ENCODE results near the gene KLHL29.
A peak's percentile ranks its signal among the peaks of the same experiment; 100 is the strongest.
"Not testable (repeated sequence)": the region's sequence is repeated elsewhere in the genome, so short reads cannot be mapped to it uniquely, and the experiment has no call there.

KLHL29 gene

DNA sequence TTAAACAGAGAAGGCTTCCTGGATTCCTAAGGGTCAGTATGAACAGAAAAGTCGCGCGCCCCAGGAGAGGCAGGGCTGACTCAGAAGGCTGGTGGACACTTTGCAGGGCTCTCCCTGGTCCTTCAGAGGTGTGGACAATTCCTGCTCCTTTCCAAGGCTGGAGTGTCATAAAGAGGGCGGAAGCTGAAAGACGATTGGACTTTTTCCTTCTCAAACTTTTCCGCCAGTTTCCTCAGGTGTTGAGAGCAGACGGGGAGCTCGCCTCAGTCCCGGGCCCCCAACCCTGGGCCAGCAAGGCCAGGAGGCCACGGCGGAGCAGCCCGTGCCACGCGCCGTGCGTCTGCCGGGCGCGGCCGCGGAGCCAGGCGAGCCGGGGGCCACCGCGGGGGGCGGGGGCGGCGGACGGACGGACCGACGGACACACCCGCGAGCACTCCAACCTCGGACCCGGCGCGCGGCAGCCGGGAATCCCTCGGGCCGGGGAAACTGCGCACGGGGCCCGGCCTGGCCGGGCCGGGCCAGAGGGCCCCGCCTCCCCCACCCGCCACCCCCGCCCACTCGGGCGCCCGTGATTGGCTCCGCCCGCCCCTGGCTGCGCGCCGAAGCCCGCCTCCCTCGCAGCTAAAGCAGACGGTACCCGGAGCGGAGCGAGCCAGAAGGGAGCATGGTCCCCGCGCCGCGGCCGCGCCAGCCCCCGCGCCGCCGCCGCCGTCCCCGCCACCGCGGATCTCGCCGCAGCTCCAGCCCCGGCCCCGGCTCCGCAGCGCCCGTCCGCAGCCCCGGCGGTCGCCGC is at the start of gene KLHL29:
Gene KLHL29 (plus strand): TSS at position 629 of the 793 bp plus-strand sequence. CDS start 177,018 bp downstream, outside the sequence.
- H3K27me3 Mint-ChIP-seq (ENCODE audit: low read depth) = peaks cover 79% of the 10 kb centered on the region
- no peaks in the 10 kb centered on the region for H3K9me3 Mint-ChIP-seq
- H3K36me3 Mint-ChIP-seq (ENCODE audit: low read depth) = peaks cover 1% of the 10 kb centered on the region
- H3K4me3 Mint-ChIP-seq = peak within 1 kb of the TSS; percentile 77
- peaks cover 21% of the 10 kb centered on the region for H3K4me1 Mint-ChIP-seq (ENCODE audit: low read depth)
- no peak within 1 kb of the TSS for H3K27ac Mint-ChIP-seq

GRCh38 chr2:23335550-23335949 is 49.4 kb upstream of the KLHL29 start:
- Mint-ChIP-seq H3K4me3 (no peak overlapping the region), H3K27ac (no peak overlapping the region), H3K36me3 (ENCODE audit: low read depth) (no peaks in the 10 kb centered on the region), H3K9me3 (no peaks in the 10 kb centered on the region), H3K27me3 (ENCODE audit: low read depth) (no peaks in the 10 kb centered on the region), H3K4me1 (ENCODE audit: low read depth) (no peaks in the 10 kb centered on the region)

DNA sequence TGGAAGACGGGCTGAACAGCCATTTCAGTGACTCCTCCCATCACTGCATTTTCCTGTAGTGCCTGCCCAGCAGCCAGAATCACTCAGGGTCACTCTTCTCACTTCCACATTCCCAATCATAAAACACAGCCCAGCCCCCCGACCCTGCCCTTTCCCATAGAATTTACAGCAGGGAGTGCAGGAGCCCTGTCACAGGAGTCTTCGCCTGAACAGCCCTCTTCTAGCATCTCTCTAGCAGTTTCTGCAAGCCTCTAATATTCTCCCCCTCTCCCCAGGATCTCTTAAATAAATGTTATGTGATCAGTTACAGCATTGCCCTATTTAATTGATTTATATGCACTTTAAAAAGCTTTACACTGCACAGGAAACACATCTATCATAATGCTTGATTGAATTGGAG is 42.9 kb upstream of the KLHL29 start:
- Mint-ChIP-seq H3K27ac (no peak overlapping the region), H3K4me3 (no peak overlapping the region), H3K9me3 (no peaks in the 10 kb centered on the region), H3K4me1 (ENCODE audit: low read depth) (no peaks in the 10 kb centered on the region), H3K36me3 (ENCODE audit: low read depth) (no peaks in the 10 kb centered on the region), H3K27me3 (ENCODE audit: low read depth) (peaks cover 14% of the 10 kb centered on the region)

DNA sequence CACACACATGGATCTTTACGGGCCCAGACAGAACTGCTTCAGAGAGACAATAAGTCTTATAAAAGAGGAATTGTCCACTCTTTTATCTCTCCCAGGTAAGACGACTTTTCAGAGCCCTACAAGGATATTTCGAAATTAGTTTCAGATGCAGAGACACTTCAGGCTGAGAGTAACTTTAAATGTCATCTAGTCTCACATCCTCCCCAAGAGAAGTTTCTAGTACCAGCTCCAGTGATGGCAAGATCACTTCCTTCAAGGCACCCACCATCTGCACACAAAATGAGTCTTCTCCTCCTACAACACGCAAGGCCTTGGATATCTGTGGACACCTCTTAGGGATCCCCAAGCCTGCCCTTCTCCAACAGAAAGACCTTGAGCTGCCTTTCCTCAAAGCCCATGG is 39.0 kb upstream of the KLHL29 start:
- H3K4me1 Mint-ChIP-seq (ENCODE audit: low read depth) = no peaks in the 10 kb centered on the region
- H3K4me3 Mint-ChIP-seq = no peak overlapping the region
- H3K9me3 Mint-ChIP-seq = no peaks in the 10 kb centered on the region
- H3K27me3 Mint-ChIP-seq (ENCODE audit: low read depth) = peaks cover 14% of the 10 kb centered on the region
- H3K36me3 Mint-ChIP-seq (ENCODE audit: low read depth) = no peaks in the 10 kb centered on the region
- no peak overlapping the region for H3K27ac Mint-ChIP-seq

- no peak overlapping the region for H3K27ac Mint-ChIP-seq
- no peak overlapping the region for H3K4me3 Mint-ChIP-seq
- no peaks in the 10 kb centered on the region for H3K4me1 Mint-ChIP-seq (ENCODE audit: low read depth)
- H3K27me3 Mint-ChIP-seq (ENCODE audit: low read depth) = peaks cover 13% of the 10 kb centered on the region
- H3K36me3 Mint-ChIP-seq (ENCODE audit: low read depth) = no peaks in the 10 kb centered on the region
- H3K9me3 Mint-ChIP-seq = no peaks in the 10 kb centered on the region
These were observed 38.2 kb upstream of the KLHL29 start for GRCh38 chr2:23346781-23347180.

DNA sequence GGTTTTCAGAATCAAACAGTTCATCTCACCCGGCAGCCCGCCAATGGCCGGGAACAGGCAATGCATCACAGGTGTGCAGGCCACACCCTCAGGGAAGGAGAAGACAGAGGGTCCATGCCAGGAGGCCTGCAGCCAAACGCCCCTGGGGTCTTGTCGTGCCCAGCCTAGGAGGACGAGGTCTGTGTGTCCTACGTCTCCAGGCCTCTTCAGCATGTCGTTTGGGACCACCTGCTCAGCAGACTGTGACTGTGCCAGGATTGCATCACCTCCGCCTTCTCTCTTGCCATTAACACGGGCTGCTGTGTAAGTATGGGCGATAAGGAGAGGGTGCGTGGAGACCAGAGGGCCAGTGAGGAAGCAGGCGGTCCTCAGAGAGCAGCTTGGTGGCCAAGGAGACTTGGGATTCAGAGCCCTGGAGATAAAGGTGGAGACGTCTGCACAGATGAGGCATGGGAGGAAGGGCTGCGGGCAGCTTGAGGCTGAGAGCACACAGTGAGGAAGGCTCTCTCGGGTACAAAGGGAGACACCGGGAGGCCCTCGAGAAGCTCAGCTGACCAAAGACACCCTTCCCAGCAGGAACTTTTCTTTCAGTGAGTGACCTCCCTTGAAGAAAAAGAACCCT is 37.4 kb upstream of the KLHL29 start:
- Mint-ChIP-seq H3K4me1 (ENCODE audit: low read depth) (no peaks in the 10 kb centered on the region), H3K27ac (no peak overlapping the region), H3K4me3 (no peak overlapping the region), H3K36me3 (ENCODE audit: low read depth) (no peaks in the 10 kb centered on the region), H3K27me3 (ENCODE audit: low read depth) (peaks cover 14% of the 10 kb centered on the region), H3K9me3 (no peaks in the 10 kb centered on the region)

GRCh38 chr2:23348093-23348481 is 36.9 kb upstream of the KLHL29 start:
- not testable (repeated sequence) for H3K36me3 Mint-ChIP-seq (ENCODE audit: low read depth); H3K9me3 Mint-ChIP-seq; H3K27ac Mint-ChIP-seq; H3K4me3 Mint-ChIP-seq; H3K4me1 Mint-ChIP-seq (ENCODE audit: low read depth)
- H3K27me3 Mint-ChIP-seq (ENCODE audit: low read depth) = peaks cover 17% of the 10 kb centered on the region

- H3K4me1 Mint-ChIP-seq (ENCODE audit: low read depth) = no peaks in the 10 kb centered on the region
- peaks cover 14% of the 10 kb centered on the region for H3K27me3 Mint-ChIP-seq (ENCODE audit: low read depth)
- no peaks in the 10 kb centered on the region for H3K9me3 Mint-ChIP-seq
- H3K27ac Mint-ChIP-seq = no peak overlapping the region
- no peaks in the 10 kb centered on the region for H3K36me3 Mint-ChIP-seq (ENCODE audit: low read depth)
- no peak overlapping the region for H3K4me3 Mint-ChIP-seq
These were observed 35.5 kb upstream of the KLHL29 start for GRCh38 chr2:23349508-23349907.

GRCh38 chr2:23350041-23350791 is 34.8 kb upstream of the KLHL29 start:
- H3K4me1 Mint-ChIP-seq (ENCODE audit: low read depth) = no peaks in the 10 kb centered on the region
- H3K4me3 Mint-ChIP-seq = no peak overlapping the region
- H3K27me3 Mint-ChIP-seq (ENCODE audit: low read depth) = peaks cover 18% of the 10 kb centered on the region
- H3K9me3 Mint-ChIP-seq = no peaks in the 10 kb centered on the region
- H3K27ac Mint-ChIP-seq = no peak overlapping the region
- H3K36me3 Mint-ChIP-seq (ENCODE audit: low read depth) = no peaks in the 10 kb centered on the region

DNA sequence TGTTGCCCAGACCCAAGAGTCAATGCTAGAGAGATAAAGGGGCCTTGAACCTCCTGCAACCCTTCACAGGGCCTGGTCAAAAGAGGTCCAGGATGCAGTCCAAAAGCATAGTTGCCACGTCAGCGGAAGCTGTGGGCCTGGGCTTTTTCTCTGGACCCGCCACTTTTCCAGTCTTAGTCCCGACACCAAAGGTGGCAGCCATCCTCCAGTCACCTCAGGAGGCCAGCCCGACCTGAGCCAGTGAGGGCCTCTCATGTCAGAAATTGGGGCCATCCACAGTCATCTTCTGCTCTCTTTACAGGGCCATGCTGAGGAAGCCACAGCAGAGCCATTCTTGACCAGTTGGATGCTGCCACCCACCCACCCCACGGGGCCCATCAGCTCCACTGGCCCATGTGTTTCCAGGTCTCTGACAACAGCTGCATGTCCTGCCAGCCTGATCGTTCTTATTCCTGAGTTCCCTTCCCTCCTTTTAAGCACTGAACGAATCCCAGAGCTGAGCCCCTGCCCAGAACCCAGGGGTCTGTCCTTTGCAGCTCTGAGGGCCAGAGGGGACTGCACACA is 34.1 kb upstream of the KLHL29 start:
- Mint-ChIP-seq H3K9me3 (no peaks in the 10 kb centered on the region), H3K36me3 (ENCODE audit: low read depth) (no peaks in the 10 kb centered on the region), H3K4me3 (no peak overlapping the region), H3K27me3 (ENCODE audit: low read depth) (peaks cover 20% of the 10 kb centered on the region), H3K27ac (no peak overlapping the region), H3K4me1 (ENCODE audit: low read depth) (no peaks in the 10 kb centered on the region)

- Mint-ChIP-seq H3K4me3 (no peak overlapping the region), H3K27ac (no peak overlapping the region), H3K27me3 (ENCODE audit: low read depth) (peaks cover 20% of the 10 kb centered on the region), H3K36me3 (ENCODE audit: low read depth) (no peaks in the 10 kb centered on the region), H3K4me1 (ENCODE audit: low read depth) (no peaks in the 10 kb centered on the region), H3K9me3 (no peaks in the 10 kb centered on the region)
These were observed 33.4 kb upstream of the KLHL29 start for GRCh38 chr2:23351388-23352141.

GRCh38 chr2:23354554-23354953 is 30.4 kb upstream of the KLHL29 start:
- no peak overlapping the region for H3K4me3 Mint-ChIP-seq
- no peaks in the 10 kb centered on the region for H3K36me3 Mint-ChIP-seq (ENCODE audit: low read depth)
- peaks cover 24% of the 10 kb centered on the region for H3K27me3 Mint-ChIP-seq (ENCODE audit: low read depth)
- no peak overlapping the region for H3K27ac Mint-ChIP-seq
- H3K9me3 Mint-ChIP-seq = no peaks in the 10 kb centered on the region
- no peaks in the 10 kb centered on the region for H3K4me1 Mint-ChIP-seq (ENCODE audit: low read depth)

DNA sequence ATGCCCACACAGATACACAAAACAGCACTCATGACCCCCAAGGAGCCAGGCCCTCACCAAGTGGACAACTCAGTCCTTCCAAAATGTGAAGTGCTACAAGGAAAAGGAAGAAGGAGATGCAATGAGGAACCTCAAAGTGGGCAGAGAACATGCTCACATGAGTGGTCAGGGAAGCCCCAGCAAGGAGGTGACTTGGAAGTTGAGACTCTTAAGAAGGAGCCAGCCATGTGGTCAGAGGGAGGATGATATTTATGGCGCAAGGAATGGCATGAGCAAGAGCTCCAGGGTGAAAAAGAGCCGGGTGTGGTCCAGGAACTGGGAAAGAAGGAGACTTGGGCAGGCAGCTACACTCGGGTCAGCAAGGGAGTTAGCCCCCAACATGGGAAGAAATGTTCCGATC is 30.0 kb upstream of the KLHL29 start:
- no peaks in the 10 kb centered on the region for H3K36me3 Mint-ChIP-seq (ENCODE audit: low read depth)
- H3K4me1 Mint-ChIP-seq (ENCODE audit: low read depth) = no peaks in the 10 kb centered on the region
- peaks cover 24% of the 10 kb centered on the region for H3K27me3 Mint-ChIP-seq (ENCODE audit: low read depth)
- H3K9me3 Mint-ChIP-seq = no peaks in the 10 kb centered on the region
- H3K4me3 Mint-ChIP-seq = no peak overlapping the region
- no peak overlapping the region for H3K27ac Mint-ChIP-seq

- H3K36me3 Mint-ChIP-seq (ENCODE audit: low read depth) = no peaks in the 10 kb centered on the region
- no peak overlapping the region for H3K4me3 Mint-ChIP-seq
- H3K4me1 Mint-ChIP-seq (ENCODE audit: low read depth) = no peaks in the 10 kb centered on the region
- no peak overlapping the region for H3K27ac Mint-ChIP-seq
- no peaks in the 10 kb centered on the region for H3K9me3 Mint-ChIP-seq
- peaks cover 25% of the 10 kb centered on the region for H3K27me3 Mint-ChIP-seq (ENCODE audit: low read depth)
These were observed 28.3 kb upstream of the KLHL29 start for GRCh38 chr2:23356711-23357110.
